Activated T-helper 2 cell treated with anti-CD3 and anti-CD28 coated beads, Interferon-gamma antibody, Interleukin-2, Interleukin-4, amounts not matched to agents 10 μg/mL and 5 μg/mL and 100 μg/mL, durations not matched to agents 14 hours and 24 hours and 36 hours (primary cell): ENCODE data around the gene GRK5. TPM values are rescaled to one million over a fixed set of nuclear protein-coding genes. Genes with fewer than 3 reads are reported as not detected.

Source experiments
- DNase-seq: peaks from one replicate; pipeline ENCODE4 v3.0.0; 2021; ENCODE audit warnings: low spot score
- H3K27ac Mint-ChIP-seq: one replicate; pipeline ENCODE4 v1.8.0; 2021; ENCODE audit warnings: mixed read lengths
- H3K27me3 Mint-ChIP-seq: one replicate; pipeline ENCODE4 v1.8.0; 2021; ENCODE audit warnings: low read depth, mixed read lengths
- H3K36me3 Mint-ChIP-seq: one replicate; pipeline ENCODE4 v1.8.0; 2021; ENCODE audit warnings: low read depth, mixed read lengths
- H3K4me1 Mint-ChIP-seq: one replicate; pipeline ENCODE4 v1.8.0; 2021; ENCODE audit warnings: low read depth, mixed read lengths
- H3K4me3 Mint-ChIP-seq: one replicate; pipeline ENCODE4 v1.8.0; 2021; ENCODE audit warnings: low read depth, mild to moderate bottlenecking, moderate library complexity, mixed read lengths
- H3K9me3 Mint-ChIP-seq: one replicate; pipeline ENCODE4 v1.8.0; 2021; ENCODE audit warnings: mixed read lengths
- intact Hi-C: fragments of 100-400 bp; cut with micrococcal nuclease; formaldehyde crosslinking; loops from one replicate; pipeline ENCODE4 v1.15.1; 2023
- total RNA-seq: library from RNA; stranded (reverse); gene quantifications from 2 replicates; pipeline ENCODE4 v1.2.3, GENCODE V29; 2022

GRK5 gene
- total RNA-seq, 1 donor from 2014 or later, result 24.4 TPM

GRCh38 chr10:119303886-119304285 is 96.5 kb downstream of the GRK5 start:
- Mint-ChIP-seq H3K9me3 (no peaks in the 10 kb centered on the region), H3K36me3 (peaks cover under 1% of the 10 kb centered on the region), H3K27me3 (no peaks in the 10 kb centered on the region), H3K4me1 (peaks cover 76% of the 10 kb centered on the region), H3K27ac (peak overlapping the region; percentile 99), H3K4me3 (no peak overlapping the region)
- DNase-seq, result no peak
- intact Hi-C loops, result loop anchor here (5.0 kb wide), 1 partner anchor 238 kb away; the partner anchor contains the start of gene RGS10

- no peak for DNase-seq
- no peak overlapping the region for H3K4me3 Mint-ChIP-seq
- H3K27ac Mint-ChIP-seq, result peak overlapping the region; percentile 100
- peaks cover 74% of the 10 kb centered on the region for H3K4me1 Mint-ChIP-seq
- no peaks in the 10 kb centered on the region for H3K9me3 Mint-ChIP-seq
- intact Hi-C loops, result loop anchor here (5.0 kb wide), 1 partner anchor 238 kb away; the partner anchor contains the start of gene RGS10
- no peaks in the 10 kb centered on the region for H3K27me3 Mint-ChIP-seq
- no peaks in the 10 kb centered on the region for H3K36me3 Mint-ChIP-seq
These were observed 97.2 kb downstream of the GRK5 start for GRCh38 chr10:119304541-119304940.

GRCh38 chr10:119305860-119306513 is 98.6 kb downstream of the GRK5 start:
- Mint-ChIP-seq H3K4me3 (peak overlapping the region; percentile 74), H3K27ac (peak overlapping the region; percentile 100), H3K36me3 (peaks cover 7% of the 10 kb centered on the region), H3K9me3 (no peaks in the 10 kb centered on the region), H3K4me1 (peaks cover 70% of the 10 kb centered on the region), H3K27me3 (peaks cover 4% of the 10 kb centered on the region)
- intact Hi-C loops, result loop anchor here (1.0 to 5.0 kb wide), 9 partner anchors 9 to 346 kb away; partner anchors contain the start of gene TIAL1
- DNase-seq, result peak; percentile 85

- Mint-ChIP-seq H3K27me3 (peaks cover 4% of the 10 kb centered on the region), H3K27ac (peak overlapping the region; percentile 100), H3K9me3 (no peaks in the 10 kb centered on the region), H3K36me3 (peaks cover 10% of the 10 kb centered on the region), H3K4me1 (peaks cover 67% of the 10 kb centered on the region), H3K4me3 (peak overlapping the region; percentile 74)
- peak; percentile 68 for DNase-seq
- intact Hi-C loops, result loop anchor here (1.0 to 5.0 kb wide), 9 partner anchors 9 to 346 kb away; partner anchors contain the start of gene TIAL1
These were observed 99.2 kb downstream of the GRK5 start for GRCh38 chr10:119306514-119306951.

DNA sequence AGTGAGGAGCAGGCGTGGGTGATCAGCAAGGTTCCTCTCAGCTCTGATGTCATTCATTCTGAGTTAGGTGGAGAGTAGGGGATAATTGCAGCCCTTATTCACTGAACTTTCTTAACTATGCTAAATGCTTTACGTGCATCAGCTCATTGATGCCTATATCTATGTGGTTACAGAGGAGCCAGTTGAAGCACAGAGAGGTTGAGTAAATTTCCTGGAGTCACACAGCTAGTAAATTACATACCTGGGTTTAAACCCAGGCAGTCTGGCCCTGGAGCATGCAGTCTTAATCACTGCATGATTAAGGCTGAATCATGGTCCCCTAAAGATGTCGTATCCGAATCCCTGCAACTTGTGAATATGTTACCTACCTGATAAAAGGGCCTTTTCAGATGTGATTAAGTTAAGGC is 99.6 kb downstream of the GRK5 start:
- Mint-ChIP-seq H3K4me1 (peaks cover 64% of the 10 kb centered on the region), H3K27ac (peak overlapping the region; percentile 100), H3K4me3 (peak overlapping the region; percentile 74), H3K27me3 (peaks cover 4% of the 10 kb centered on the region), H3K9me3 (no peaks in the 10 kb centered on the region), H3K36me3 (peaks cover 10% of the 10 kb centered on the region)
- intact Hi-C loops, result loop anchor here (1.0 to 5.0 kb wide), 9 partner anchors 8 to 345 kb away; partner anchors contain the start of gene TIAL1
- no peak for DNase-seq

DNA sequence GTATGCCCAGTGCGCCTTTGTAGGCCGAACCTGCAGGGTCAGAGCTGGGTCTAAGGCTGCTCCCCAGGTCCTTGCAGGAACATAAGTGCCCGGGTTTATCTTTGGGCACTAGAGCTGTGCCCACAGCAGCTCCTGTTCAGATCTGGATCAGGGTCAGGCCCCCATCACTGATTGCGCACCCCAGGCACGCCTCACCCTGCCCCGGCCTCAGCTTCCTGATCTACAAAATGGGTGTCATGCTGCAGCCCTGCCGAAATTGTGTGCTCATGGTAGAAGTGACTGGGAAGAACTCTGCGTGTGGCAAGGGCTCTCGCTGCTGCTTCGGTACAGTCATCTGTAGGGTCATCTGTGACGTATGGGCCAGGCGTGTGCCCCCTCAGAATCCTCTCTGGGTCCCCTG is 100.7 kb downstream of the GRK5 start:
- Mint-ChIP-seq H3K9me3 (no peaks in the 10 kb centered on the region), H3K4me1 (peaks cover 64% of the 10 kb centered on the region), H3K27ac (no peak overlapping the region), H3K36me3 (peaks cover 17% of the 10 kb centered on the region), H3K27me3 (peaks cover 4% of the 10 kb centered on the region), H3K4me3 (no peak overlapping the region)
- DNase-seq, result no peak
- intact Hi-C loops, result loop anchor here (5.0 kb wide), 3 partner anchors 109 to 289 kb away; partner anchors contain the start of gene TIAL1

DNA sequence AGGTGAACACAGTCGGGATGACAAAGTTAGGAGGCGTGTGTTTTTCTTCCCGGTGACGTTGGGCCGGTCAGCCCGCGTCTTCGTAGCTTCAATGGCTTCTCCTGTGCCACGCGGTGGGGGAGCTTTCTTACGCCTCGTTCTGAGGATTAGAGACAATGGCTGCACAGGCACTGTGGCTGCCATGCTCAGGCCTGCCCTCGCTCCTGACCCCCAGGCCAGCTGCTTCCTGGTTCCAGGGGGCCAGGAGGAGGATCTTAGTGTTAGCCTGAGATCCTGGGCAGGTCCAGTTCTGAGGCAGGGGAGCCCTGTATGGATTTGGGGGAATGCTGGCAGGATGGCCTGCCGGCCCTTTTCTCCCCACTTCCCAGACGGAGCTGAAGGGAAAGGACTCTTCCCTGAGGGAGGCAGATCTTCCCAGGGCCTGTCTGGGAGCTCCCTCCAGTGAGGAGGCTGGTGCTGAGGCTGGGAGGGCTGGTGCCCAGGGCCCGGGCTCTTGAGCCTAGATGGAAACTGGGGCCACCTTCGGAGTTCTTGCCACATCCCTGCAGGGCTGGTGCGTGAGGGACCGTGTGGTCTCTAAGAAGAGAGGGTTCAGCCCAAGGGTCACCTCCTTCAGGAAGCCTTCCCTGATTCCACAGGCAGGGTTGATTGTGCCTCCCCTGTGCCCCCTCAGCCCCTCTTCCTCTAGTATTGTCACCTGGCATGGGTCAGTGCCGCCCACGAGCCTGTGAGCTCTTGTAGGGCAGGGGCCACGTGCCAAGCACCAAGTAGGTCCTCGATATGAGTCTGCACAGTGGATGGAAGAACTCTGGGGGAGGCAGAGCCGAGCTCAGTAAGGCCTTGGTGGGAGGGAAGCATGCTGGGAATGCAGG is 101.4 kb downstream of the GRK5 start:
- Mint-ChIP-seq H3K27ac (no peak overlapping the region), H3K27me3 (peaks cover 4% of the 10 kb centered on the region), H3K36me3 (peaks cover 17% of the 10 kb centered on the region), H3K4me1 (peaks cover 65% of the 10 kb centered on the region), H3K9me3 (no peaks in the 10 kb centered on the region), H3K4me3 (no peak overlapping the region)
- no peak for DNase-seq
- intact Hi-C loops, result loop anchor here (5.0 kb wide), 3 partner anchors 109 to 289 kb away; partner anchors contain the start of gene TIAL1

DNA sequence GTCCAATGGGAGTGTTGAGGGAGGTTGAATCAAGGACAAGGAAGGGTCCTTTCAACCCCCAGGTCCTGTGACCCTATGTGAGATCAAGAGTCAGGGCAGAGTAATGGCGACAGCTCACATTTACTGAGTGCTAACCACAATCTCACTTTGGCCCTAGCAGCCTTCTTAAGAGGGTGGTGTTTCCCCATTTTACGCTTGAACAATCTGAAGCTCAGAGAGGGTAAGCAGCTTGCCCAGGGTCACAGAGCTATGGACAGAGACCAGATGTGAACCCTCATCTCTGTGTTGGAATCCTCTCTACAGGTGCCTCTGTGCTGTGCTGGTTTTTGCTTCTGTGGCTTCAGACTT is 102.0 kb downstream of the GRK5 start:
- no peak for DNase-seq
- H3K27me3 Mint-ChIP-seq, result peaks cover 4% of the 10 kb centered on the region
- peaks cover 66% of the 10 kb centered on the region for H3K4me1 Mint-ChIP-seq
- no peaks in the 10 kb centered on the region for H3K9me3 Mint-ChIP-seq
- no peak overlapping the region for H3K4me3 Mint-ChIP-seq
- no peak overlapping the region for H3K27ac Mint-ChIP-seq
- H3K36me3 Mint-ChIP-seq, result peaks cover 17% of the 10 kb centered on the region
- intact Hi-C loops, result loop anchor here (5.0 kb wide), 3 partner anchors 108 to 288 kb away; partner anchors contain the start of gene TIAL1

GRCh38 chr10:119310806-119311205 is 103.4 kb downstream of the GRK5 start:
- intact Hi-C loops, result no loop called here

DNA sequence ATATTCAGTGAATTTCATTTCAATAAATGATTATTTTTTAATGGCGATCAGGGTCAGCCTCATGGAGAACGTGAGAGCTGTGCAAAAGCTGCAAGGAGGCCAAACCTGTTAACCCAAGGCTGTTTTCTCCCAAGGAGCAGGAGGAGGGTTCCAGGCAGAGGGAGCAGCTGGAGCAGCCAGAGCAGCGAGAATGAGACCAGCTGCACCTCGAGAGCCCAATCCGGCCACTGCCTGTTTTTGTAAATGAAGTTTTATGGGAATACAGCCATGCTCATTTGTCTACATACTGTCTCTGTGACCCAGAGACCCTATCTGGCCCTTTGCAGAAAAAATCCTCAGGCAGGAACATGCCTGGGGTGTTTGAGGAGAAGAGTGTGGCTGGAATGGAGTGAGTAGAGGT is 104.9 kb downstream of the GRK5 start:
- Mint-ChIP-seq H3K4me1 (peaks cover 61% of the 10 kb centered on the region), H3K9me3 (no peaks in the 10 kb centered on the region), H3K27me3 (peaks cover 4% of the 10 kb centered on the region), H3K4me3 (no peak overlapping the region), H3K27ac (no peak overlapping the region), H3K36me3 (peaks cover 17% of the 10 kb centered on the region)
- no peak for DNase-seq
- intact Hi-C loops, result no loop called here

More at GRCh38 chr10:119310806-119311205, 103.4 kb downstream of the GRK5 start:
- peaks cover 4% of the 10 kb centered on the region for H3K27me3 Mint-ChIP-seq
- no peaks in the 10 kb centered on the region for H3K9me3 Mint-ChIP-seq
- no peak overlapping the region for H3K4me3 Mint-ChIP-seq
- H3K4me1 Mint-ChIP-seq, result peaks cover 65% of the 10 kb centered on the region
- no peak overlapping the region for H3K27ac Mint-ChIP-seq
- DNase-seq, result no peak
- H3K36me3 Mint-ChIP-seq, result peaks cover 17% of the 10 kb centered on the region

DNA sequence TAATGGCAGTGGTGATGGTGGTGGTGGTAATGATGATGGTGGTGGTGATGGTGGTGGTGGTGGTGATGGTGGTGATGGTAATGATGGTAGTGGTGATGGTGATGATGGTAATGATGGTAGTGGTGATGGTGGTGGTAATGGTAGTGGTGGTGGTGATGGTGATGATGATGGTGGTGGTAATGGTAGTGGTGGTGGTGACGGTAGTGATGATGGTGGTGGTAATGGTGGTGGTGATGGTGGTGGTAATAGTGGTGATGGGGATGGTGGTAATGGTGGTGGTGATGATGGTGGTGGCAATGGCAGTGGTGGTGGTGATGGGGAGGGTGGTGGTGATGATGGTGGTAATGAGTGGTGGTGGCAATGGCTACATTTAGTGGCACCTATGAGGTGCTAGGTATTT is 105.7 kb downstream of the GRK5 start:
- H3K4me3 Mint-ChIP-seq, result no peak overlapping the region
- H3K4me1 Mint-ChIP-seq, result peaks cover 56% of the 10 kb centered on the region
- no peak overlapping the region for H3K27ac Mint-ChIP-seq
- intact Hi-C loops, result no loop called here
- H3K9me3 Mint-ChIP-seq, result no peaks in the 10 kb centered on the region
- DNase-seq, result no peak
- peaks cover 17% of the 10 kb centered on the region for H3K36me3 Mint-ChIP-seq
- peaks cover 6% of the 10 kb centered on the region for H3K27me3 Mint-ChIP-seq

DNA sequence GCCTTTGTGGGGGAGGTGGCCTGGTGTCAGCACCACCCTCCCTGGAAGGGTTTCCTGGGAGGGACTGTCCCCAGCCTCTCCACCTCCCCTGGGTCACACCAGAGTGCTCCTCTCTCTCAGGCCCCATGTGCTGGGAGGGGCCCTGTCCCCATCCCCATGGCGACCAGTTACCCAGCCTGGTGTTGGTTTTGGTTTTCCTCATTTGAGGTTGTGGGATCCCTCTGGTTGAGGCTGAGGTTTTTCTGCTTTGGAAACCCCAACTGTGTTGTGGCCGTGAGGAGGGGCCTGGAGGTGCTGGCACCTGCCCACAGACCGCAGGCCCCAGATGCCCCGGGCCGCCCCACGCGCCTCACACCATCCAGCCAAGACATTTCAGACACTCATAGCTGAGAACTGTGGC is 106.3 kb downstream of the GRK5 start:
- Mint-ChIP-seq H3K9me3 (no peaks in the 10 kb centered on the region), H3K4me3 (no peak overlapping the region), H3K36me3 (peaks cover 17% of the 10 kb centered on the region), H3K27me3 (peaks cover 6% of the 10 kb centered on the region), H3K4me1 (peaks cover 56% of the 10 kb centered on the region), H3K27ac (peak overlapping the region; percentile 24)
- intact Hi-C loops, result loop anchor here (2.0 kb wide), 2 partner anchors 45 to 63 kb away; no protein-coding TSS in a partner anchor
- peak; percentile 60 for DNase-seq
